NCI-H526 (cell line): ENCODE measurements around the gene KDELR3.
A peak's percentile ranks its signal among the peaks of the same experiment; 100 is the strongest.

Source experiments
- DNase-seq, 2 experiments: peaks; one replicate each; lab custom pipeline; 2025; lab: John Stamatoyannopoulos, UW

KDELR3 gene

GRCh38 chr22:38440747-38441350, 27.0 kb upstream of the KDELR3 start:
- no peak for DNase-seq

- no peak for DNase-seq
Measured at GRCh38 chr22:38441620-38442287, 26.1 kb upstream of the KDELR3 start.

DNA sequence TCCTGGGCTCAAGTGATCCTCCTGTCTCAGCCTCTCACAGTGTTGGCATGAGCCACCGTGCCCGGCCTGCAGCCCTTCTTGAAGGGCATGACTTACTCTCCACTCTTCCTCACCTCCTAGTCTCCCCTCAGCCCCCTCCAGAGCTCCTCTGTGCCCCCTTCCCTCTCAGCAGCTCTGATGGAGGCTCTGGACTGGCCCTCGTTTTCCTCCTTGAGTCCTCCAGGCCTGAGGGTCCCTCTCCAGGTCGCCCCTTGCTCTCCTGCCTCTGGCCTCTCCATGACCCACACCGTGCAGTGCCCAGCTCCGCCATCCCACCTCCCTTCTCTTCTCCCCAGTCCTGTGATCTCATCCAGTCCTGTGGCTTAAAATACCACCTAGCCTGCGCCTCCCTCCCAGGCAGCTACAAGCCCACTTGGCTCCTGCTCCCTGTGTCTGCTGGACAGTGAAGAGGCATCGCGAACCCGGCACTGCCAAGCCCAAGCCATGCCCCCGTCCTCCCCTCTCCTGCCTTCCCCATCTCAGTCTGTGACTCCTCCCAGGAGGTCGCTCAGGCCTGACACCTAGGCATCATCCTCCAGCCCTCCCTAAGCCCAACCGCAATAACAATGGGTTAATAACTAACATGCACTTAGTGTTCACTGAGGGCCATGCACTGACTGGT, 24.8 kb upstream of the KDELR3 start:
- no peak for DNase-seq

- no peak for DNase-seq
Measured at GRCh38 chr22:38443628-38444521, 24.0 kb upstream of the KDELR3 start.

DNA sequence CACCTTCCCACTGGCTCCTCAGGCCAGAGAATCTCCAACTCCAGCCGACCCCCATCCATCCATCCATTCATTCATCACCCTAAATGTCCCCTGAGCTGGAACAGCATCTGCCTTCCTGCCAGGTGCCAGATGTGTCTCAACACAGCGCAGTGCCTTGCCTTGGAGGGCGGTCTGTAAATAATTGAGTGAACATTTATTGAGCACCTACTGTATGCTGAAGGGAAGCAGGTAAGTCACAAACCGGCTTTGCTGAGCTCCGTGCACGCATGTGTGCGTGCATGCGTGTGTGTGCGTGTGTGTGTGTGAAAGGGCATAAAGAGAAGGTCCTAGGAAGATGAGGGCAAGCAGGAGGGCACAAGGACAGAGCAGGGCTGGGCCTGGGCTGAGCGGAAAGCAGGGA, 23.1 kb upstream of the KDELR3 start:
- no peak for DNase-seq

DNA sequence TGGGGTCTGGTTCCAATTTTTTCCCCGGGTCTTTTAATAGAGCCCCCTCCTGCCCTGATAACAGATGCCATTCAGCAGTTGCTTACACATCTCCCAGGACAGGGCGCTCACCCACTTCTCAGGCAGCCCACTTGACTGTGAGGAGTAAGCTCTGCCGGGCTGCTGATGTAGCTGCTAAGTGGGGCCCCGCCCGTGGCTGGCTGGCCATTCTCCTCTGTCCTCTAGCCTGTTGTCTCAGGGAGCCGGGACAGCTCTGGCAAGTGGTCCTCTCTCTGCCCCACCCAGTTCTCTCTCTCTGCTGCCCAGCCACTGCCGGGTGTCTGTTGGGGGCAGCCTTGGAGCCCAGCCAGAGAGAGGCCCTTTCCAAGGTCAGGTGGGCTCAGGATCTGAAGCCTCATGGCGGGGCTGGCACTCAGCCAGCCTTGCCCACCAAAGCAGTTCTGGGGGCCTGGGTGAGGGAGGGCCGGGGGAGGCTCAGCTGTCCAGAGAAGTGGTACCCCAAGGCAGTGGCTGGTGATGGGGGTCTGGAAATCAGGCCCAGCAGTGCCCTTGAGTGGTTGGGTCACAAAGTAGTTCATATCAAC, 21.8 kb upstream of the KDELR3 start:
- no peak for DNase-seq

DNA sequence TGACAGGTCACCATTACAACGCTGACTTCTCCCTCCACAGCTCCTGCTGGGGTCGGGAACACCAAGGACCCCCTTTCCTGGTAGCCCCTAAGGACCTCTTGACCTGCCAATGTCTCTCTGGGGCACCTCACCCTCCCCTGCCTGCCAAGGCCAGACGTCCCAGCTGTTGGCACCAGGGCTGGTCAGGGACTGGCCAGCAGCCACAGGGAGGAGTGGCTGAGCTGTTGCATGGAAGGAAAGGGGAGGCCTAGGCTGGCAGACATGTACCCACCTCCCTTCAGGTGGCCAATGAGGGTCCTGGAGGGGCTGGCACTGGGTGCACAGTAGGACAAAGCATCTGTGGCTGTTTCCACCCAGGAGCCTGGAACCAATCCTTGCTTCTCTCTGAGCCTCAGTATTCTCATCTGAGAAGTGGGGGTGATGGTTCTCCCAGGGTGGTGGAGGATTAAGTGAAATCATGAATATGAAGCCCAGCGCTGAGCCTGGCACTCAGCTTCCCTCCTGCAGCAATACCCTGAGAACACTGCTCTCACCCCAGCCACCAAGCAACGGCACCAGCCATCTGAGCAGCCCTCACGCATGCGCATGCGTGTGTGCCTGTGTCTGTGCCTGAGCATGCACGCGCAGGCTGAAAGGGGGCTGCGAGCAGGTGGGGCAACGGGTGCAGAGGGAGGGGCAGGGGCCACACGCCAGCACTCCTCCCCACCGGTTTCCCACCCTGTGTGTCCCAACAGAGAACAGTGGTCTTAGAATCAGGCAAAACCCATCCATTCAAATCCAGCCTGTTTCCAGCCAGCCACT, 18.8 kb upstream of the KDELR3 start:
- no peak for DNase-seq

DNA sequence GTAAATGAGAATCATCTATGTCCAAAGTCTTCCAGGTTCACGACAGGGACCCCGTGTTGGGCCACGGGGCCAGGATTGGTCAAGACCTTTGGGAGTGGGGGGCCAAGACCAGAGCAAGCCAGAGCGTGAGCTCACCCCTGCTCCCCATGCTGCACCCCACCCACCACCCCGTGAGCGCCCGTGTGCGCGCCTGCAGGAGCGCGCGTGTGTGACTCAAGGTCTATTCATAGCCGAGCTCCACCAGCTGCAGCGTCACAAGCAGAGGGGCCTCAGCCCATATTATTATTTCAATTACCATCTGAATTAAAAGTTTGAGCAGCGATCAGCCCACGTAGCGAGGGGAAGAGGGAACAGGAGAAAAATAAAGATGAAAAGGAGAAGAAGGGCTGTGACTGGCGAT, 18.1 kb upstream of the KDELR3 start:
- no peak for DNase-seq

DNA sequence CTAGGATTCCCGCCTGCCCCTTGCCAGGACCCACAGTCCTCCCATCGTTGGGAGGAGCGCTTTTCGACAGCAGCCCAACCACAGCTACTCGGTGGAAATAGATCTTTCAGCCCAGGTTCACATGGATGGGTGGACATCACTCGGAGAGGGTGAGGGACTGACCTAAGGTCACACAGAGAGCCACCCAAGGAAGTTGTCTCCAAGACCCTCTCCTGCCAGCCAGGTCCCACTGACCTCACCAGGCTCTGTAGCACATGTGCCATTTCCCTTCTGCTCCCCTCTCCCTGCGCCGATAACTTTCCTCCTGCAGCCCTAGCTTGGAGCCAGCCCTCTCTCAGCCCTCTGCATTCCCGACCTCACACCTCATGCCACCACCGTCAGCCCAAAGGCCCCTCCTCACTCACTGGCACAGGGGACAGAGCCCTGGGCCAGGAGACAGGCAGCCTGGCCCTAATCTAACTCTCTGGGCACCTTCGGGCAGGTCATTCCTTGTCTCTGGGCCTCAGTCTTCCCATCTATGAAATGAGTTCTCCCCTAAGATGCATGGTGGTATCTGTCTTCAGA, 17.6 kb upstream of the KDELR3 start:
- no peak for DNase-seq

- no peak for DNase-seq
Measured at GRCh38 chr22:38451404-38451803, 16.5 kb upstream of the KDELR3 start.

DNA sequence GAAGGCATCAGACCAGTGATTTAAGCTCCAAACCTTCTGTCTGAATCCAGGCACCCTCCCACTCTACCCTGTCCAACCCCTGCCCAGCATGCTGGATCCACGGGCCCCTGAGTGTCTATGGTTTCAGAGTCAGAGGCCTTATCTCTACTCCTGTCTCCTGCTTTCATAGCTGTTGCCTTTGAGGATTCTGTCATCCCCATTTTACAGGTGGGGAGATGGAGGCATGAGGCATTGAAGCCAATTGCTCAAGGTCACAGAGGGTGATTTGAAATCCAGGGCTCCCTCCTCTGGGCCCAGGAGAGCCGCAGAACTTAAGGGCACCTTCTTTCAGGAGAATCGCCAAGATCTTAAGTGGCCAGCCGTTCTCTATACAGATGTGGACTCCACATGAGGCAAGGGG, 16.0 kb upstream of the KDELR3 start:
- DNase-seq = no peak

- no peak for DNase-seq
Measured at GRCh38 chr22:38452373-38453065, 15.4 kb upstream of the KDELR3 start.

DNA sequence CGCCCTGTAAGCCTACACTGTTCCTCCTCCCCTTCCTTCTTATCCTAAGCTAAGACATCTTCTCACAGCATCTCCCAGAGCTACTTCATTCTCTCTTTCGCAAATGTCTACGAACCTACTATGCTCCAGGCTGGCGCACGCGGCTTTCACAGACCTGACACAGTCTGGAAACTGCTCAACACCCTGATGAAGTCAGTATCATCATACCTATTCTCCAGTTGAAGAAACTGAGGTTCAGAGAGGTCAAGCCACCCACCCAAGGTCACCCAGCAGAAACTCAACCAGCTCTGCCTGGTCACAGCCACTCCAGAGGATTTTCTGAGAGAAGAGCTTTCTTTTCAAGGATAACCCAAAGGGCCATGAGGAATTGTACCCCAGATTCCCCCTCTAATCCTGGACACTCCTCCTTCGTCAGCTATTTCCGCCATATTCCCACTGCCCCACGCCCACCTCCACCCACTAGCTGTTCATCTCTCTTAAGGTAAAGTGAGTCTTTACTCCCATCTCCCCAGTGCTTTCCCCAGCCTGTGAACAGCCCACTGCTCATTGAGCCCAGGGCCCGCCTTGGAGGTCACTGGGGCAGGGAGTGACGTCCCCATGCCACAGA, 14.7 kb upstream of the KDELR3 start:
- no peak for DNase-seq

GRCh38 chr22:38453996-38454352, 13.9 kb upstream of the KDELR3 start:
- no peak for DNase-seq

DNA sequence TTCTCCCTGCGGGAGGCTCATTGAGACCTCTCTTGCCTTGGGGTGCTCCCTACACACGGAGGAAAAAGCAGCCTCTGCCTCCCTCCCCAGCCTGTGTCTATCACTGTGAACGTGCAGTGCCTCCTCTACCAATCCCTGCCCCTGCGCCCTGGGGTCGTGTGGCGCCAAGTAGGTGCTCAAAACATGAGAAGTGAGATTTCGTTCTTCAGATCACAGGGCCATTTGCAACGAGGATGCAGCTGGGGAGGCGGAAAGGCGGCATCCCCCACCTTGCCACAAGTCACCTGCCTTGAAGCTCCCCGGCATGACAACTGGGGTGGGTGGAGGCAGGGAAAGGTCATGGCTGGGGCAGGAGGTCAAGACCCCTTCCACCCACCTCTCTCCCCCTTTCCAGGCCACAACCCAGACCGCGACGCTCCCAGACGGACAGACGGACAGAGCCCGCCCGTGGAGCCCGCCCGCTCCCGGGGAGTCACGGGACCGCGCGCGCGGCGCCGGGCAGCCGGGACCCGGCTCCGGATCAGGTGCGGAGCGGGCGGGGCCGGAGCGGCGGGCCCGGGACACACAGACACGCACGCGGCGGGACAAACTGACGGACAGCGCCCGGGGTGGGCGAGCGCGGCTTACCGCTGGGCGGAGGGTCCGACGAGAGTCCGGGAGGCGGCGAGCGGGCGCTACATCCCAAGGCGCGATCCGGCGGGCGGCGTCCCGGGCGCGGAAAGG, 13.4 kb upstream of the KDELR3 start:
- peak in 1 of 2 experiments; percentile 48 for DNase-seq

GRCh38 chr22:38455076-38455529, 12.8 kb upstream of the KDELR3 start, which contains the start of gene KCNJ4:
Gene KCNJ4, minus strand, starts transcription at chr22:38455199. Its CDS starts 27,067 bp downstream, at chr22:38428132.
- no peak for DNase-seq

DNA sequence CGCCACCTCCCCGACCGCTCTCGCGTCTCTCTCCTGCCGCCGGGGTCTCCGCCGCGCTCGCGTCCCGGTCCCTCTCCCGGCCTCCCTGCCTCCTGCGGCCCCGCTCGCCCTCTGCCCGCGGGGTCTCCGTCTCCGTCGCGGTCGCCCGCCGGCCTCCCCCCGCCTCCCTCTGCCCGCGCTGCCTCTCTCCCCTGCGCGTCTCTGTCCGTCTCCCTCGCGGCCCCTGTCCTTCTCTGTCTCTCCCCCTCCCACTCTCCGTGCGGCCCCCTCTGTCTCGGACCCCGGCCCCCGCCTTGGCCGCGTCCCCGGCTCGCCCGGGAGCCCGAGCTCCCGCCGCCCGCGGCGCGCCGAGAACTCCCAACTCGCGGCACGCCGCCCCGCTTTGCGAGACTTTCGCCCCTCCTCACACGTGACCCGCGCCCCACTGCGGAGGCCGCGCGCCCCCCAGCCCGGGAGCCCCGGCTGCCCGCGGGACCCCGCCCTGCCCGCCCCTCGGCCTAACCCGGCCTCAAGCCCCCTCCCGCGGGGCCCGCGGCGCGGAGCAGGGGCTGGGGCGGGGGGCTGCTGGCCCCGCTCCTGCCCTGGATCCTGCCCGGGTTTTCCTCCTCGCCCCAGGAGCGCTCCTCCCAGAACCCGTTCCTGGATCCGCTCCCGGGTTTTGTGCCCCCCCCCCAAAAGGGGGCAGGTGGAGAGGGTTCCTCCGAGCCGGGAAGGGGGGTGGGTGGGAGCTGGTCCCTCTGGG, 12.2 kb upstream of the KDELR3 start:
- peak in 1 of 2 experiments; percentile 67 for DNase-seq

- no peak for DNase-seq
Measured at GRCh38 chr22:38456272-38456835, 11.5 kb upstream of the KDELR3 start.
